Measurements from ENCODE around the gene ETS1. TPM values are rescaled to one million over a fixed set of nuclear protein-coding genes. Genes with fewer than 3 reads are reported as not detected.

Gene ETS1
- total RNA-seq, 3 donors from 2014 or later (not counting 1 experiment from before 2014, with no cell fraction given), result 532 to 684 (median 589) TPM

DNA sequence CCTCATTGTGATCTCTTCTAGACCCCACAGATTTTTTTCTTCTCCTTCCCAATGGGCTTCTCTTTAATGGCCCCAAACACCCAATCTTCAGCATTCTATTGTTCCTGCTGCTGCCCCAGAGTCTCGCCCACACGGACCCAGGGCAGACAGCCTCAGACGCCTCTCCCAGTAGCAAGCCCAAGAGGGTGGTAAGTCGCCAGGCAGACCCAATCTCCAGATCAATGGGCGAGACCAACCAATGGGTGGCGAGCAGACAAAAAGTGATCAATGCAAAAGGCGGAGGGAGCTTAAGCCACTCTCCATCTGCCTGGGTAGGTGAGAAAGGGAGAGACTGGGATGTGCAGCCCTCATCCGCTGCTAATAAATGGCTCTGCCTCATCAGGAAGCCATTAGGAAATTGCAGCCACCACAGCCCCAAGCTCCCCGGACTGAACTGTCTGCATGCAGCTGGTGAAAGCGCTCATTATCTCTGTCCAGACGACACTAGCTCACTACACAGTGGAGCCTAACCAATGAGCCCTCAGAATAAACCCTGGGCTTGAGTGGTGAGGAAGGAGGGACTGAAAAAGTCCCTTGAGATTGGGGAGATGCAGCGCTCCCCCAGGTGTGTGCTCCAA is 81.8 kb downstream of the ETS1 start:
- ATAC-seq (peak in 1 of 3 donors; percentile 28), DNase-seq (peak in 1 of 2 donors; percentile 56)
- Mint-ChIP-seq H3K4me3 (peak overlapping the region; percentile 98), H3K4me1 (peaks cover 99 to 100% of the 10 kb centered on the region in 2 donors), H3K9me3 (no peaks in the 10 kb centered on the region), H3K36me3 (peaks cover 13% of the 10 kb centered on the region), H3K27ac (peak overlapping the region; percentile 98 to 99), H3K27me3 (ENCODE audit: low read depth in 2 of 2) (no peaks in the 10 kb centered on the region)
- intact Hi-C loops (cut with micrococcal nuclease), result loop anchor here (2.0 to 5.0 kb wide), 3 partner anchors 15 to 83 kb away; no protein-coding TSS in a partner anchor
- no peak overlapping the region for H3K4me3 ChIP-seq (ENCODE audit: low read length)
- 53% methylated on average over 12 of the region's 12 CpGs for WGBS (ENCODE audit: insufficient coverage)
- peak overlapping the region; percentile 67 for H3K27ac ChIP-seq (ENCODE audit: low read length)
- no peaks in the 10 kb centered on the region for H3K27me3 ChIP-seq (ENCODE audit: control insufficient read depth, insufficient read depth, low read length)
- peaks cover 41% of the 10 kb centered on the region for H3K36me3 ChIP-seq (ENCODE audit: control insufficient read depth, insufficient read depth, low read length)
- TF ChIP-seq, protein P1, sequence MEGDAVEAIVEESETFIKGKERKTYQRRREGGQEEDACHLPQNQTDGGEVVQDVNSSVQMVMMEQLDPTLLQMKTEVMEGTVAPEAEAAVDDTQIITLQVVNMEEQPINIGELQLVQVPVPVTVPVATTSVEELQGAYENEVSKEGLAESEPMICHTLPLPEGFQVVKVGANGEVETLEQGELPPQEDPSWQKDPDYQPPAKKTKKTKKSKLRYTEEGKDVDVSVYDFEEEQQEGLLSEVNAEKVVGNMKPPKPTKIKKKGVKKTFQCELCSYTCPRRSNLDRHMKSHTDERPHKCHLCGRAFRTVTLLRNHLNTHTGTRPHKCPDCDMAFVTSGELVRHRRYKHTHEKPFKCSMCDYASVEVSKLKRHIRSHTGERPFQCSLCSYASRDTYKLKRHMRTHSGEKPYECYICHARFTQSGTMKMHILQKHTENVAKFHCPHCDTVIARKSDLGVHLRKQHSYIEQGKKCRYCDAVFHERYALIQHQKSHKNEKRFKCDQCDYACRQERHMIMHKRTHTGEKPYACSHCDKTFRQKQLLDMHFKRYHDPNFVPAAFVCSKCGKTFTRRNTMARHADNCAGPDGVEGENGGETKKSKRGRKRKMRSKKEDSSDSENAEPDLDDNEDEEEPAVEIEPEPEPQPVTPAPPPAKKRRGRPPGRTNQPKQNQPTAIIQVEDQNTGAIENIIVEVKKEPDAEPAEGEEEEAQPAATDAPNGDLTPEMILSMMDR (IDR thresholded peaks at IDR 0.05), result no peak
- peaks cover 78% of the 10 kb centered on the region for H3K4me1 ChIP-seq (ENCODE audit: control insufficient read depth, insufficient read depth, low read length)
- no peaks in the 10 kb centered on the region for H3K9me3 ChIP-seq (ENCODE audit: control insufficient read depth, insufficient read depth, low read length)

DNA sequence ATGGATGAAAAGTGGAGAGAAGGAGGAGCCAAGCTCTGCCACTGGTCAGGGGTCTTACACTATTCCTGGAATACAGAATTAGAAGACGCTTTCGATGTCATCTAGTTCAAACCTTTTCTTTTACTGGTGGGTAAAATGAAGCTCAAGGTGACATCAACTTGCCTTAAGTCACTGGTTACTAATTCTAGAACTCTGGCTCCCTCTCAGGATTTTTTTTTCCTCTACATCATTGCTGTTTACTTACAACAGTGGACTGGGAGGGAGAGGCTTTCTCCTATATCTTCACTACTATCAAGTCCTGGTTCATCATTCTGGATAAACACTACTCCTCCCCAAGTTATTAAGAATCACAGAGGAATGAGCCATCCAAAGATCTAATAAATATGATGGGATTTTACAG is 82.9 kb downstream of the ETS1 start:
- peak overlapping the region; percentile 98 for H3K4me3 Mint-ChIP-seq
- H3K4me1 ChIP-seq (ENCODE audit: control insufficient read depth, insufficient read depth, low read length), result peaks cover 82% of the 10 kb centered on the region
- TF ChIP-seq, protein P1 (IDR thresholded peaks at IDR 0.05), result no peak
- 80% methylated on average over 1 of the region's 2 CpGs for WGBS (ENCODE audit: insufficient coverage)
- H3K9me3 ChIP-seq (ENCODE audit: control insufficient read depth, insufficient read depth, low read length), result no peaks in the 10 kb centered on the region
- no peak overlapping the region for H3K4me3 ChIP-seq (ENCODE audit: low read length)
- ATAC-seq, result no peak
- H3K27me3 Mint-ChIP-seq (ENCODE audit: low read depth in 2 of 2), result no peaks in the 10 kb centered on the region
- H3K27ac Mint-ChIP-seq, result peak overlapping the region; percentile 98 to 99
- intact Hi-C loops (cut with micrococcal nuclease), result no loop called here
- peak in 1 of 2 donors; percentile 66 for DNase-seq
- no peaks in the 10 kb centered on the region for H3K27me3 ChIP-seq (ENCODE audit: control insufficient read depth, insufficient read depth, low read length)
- peaks cover 13% of the 10 kb centered on the region for H3K36me3 Mint-ChIP-seq
- no peaks in the 10 kb centered on the region for H3K9me3 Mint-ChIP-seq
- peaks cover 38% of the 10 kb centered on the region for H3K36me3 ChIP-seq (ENCODE audit: control insufficient read depth, insufficient read depth, low read length)
- H3K4me1 Mint-ChIP-seq, result peaks cover 99 to 100% of the 10 kb centered on the region in 2 donors
- H3K27ac ChIP-seq (ENCODE audit: low read length), result peak overlapping the region; percentile 67

DNA sequence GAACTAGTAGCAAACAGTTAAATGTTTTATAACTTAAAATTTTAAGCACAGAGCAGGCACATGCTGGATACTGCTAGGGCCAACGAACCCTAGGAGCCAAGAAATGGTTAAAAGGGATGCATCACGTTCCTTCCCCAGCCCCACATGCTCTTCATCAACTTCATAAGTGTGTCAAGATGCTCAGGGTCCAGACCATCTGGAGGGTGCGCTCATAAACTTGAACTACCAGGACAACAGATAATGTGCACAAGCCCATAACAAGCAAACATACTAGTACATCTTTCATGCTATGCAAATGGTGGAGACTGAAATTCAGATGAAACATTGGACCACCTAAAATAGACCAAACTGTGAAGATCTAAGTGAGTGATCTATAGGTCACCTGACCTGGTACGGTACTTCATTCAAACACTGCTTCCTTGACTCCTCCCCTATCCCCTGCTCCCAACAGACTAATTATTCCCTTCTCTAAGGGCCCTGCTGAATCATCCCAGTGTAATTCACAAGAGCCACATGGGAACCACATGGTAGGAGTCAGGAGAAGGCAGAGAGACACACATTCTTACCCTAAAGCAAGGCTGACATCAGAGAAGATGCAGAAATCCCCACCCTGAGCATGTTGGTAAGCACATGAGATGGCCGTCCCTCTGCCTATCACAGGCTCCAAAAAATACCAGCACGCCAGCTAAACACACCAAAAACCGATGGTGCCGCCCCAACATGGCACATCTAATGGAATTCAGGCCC is 83.9 kb downstream of the ETS1 start:
- H3K27me3 ChIP-seq (ENCODE audit: control insufficient read depth, insufficient read depth, low read length), result no peaks in the 10 kb centered on the region
- H3K27ac ChIP-seq (ENCODE audit: low read length), result peak overlapping the region; percentile 67
- peak overlapping the region; percentile 98 for H3K4me3 Mint-ChIP-seq
- H3K36me3 Mint-ChIP-seq, result peaks cover 13% of the 10 kb centered on the region
- H3K4me1 Mint-ChIP-seq, result peaks cover 99 to 100% of the 10 kb centered on the region in 2 donors
- peak overlapping the region; percentile 98 to 99 for H3K27ac Mint-ChIP-seq
- peak in 1 of 2 donors; percentile 86 for DNase-seq
- peak; percentile 46 to 60 (median 58) for ATAC-seq
- no peaks in the 10 kb centered on the region for H3K27me3 Mint-ChIP-seq (ENCODE audit: low read depth in 2 of 2)
- H3K4me3 ChIP-seq (ENCODE audit: low read length), result no peak overlapping the region
- TF ChIP-seq, protein P1 (IDR thresholded peaks at IDR 0.05), result no peak
- WGBS (ENCODE audit: insufficient coverage), result 45% methylated on average over 8 of the region's 8 CpGs
- H3K4me1 ChIP-seq (ENCODE audit: control insufficient read depth, insufficient read depth, low read length), result peaks cover 81% of the 10 kb centered on the region
- H3K9me3 Mint-ChIP-seq, result no peaks in the 10 kb centered on the region
- intact Hi-C loops (cut with micrococcal nuclease), result loop anchor here (2.0 kb wide), 1 partner anchor 21 kb away; no protein-coding TSS in a partner anchor
- no peaks in the 10 kb centered on the region for H3K9me3 ChIP-seq (ENCODE audit: control insufficient read depth, insufficient read depth, low read length)
- H3K36me3 ChIP-seq (ENCODE audit: control insufficient read depth, insufficient read depth, low read length), result peaks cover 36% of the 10 kb centered on the region
